ENCODE data around the gene RPL22. TPM values are rescaled to one million over a fixed set of nuclear protein-coding genes. Genes with fewer than 3 reads are reported as not detected.

The RPL22 gene
- total RNA-seq, 1 experiment from 2014 or later, result 309 TPM

GRCh38 chr1:6222636-6223035, 23.2 kb upstream of the RPL22 start:
- H3K36me3 ChIP-seq (ENCODE audit: control insufficient read depth, insufficient read depth, low read length), result peaks cover 10% of the 10 kb centered on the region; the same call in 1 of the 2 replicates
- H3K27me3 ChIP-seq (ENCODE audit: control insufficient read depth, insufficient read depth, low read length), result no peaks in the 10 kb centered on the region
- CTCF ChIA-PET, result no interaction called here
- in situ Hi-C loops (cut with HindIII; ENCODE audit: low pct_unique_long_range_greater_than_20kb, low sequenced_read_pairs) (no loop called here), intact Hi-C loops (cut with micrococcal nuclease; ENCODE audit: unreplicated experiment) (no loop called here)
- DNase-seq (ENCODE audit: low read depth, low spot score) (no peak), ATAC-seq (0 out of 2 replicates have a peak, but pooled peaks have one; percentile 19)
- H3K27ac ChIP-seq (ENCODE audit: low read length), result no peak overlapping the region; the same call in 1 of the 2 replicates
- no peak overlapping the region for H3K4me3 ChIP-seq (ENCODE audit: low read depth in 2 of 2, low read length in 2 of 2)
- H3K4me1 ChIP-seq (ENCODE audit: control insufficient read depth, insufficient read depth, low read length), result peaks cover 17% of the 10 kb centered on the region
- POLR2A ChIA-PET, result no interaction called here
- BruUV-seq (replicated peaks), result no TSS peak
- TF ChIP-seq TCF7L2 (IDR thresholded peaks at IDR 0.05; ENCODE audit: low read depth, low read length) (no peak), CTCF (IDR thresholded peaks at IDR 0.05) (no peak), POLR2AphosphoS5 (IDR thresholded peaks at IDR 0.05; ENCODE audit: low read depth, low read length) (no peak; the same call in 1 of the 2 replicates), SIN3A (IDR thresholded peaks at IDR 0.05; ENCODE audit: borderline replicate concordance, insufficient read depth, low read depth, low read length) (no peak), REST (IDR thresholded peaks at IDR 0.05; ENCODE audit: insufficient read depth in 1 of 2, low read depth in 2 of 2, low read length in 1 of 2) (no peak)
- no peaks in the 10 kb centered on the region for H3K9me3 ChIP-seq (ENCODE audit: control insufficient read depth, insufficient read depth, low read depth, low read length)

DNA sequence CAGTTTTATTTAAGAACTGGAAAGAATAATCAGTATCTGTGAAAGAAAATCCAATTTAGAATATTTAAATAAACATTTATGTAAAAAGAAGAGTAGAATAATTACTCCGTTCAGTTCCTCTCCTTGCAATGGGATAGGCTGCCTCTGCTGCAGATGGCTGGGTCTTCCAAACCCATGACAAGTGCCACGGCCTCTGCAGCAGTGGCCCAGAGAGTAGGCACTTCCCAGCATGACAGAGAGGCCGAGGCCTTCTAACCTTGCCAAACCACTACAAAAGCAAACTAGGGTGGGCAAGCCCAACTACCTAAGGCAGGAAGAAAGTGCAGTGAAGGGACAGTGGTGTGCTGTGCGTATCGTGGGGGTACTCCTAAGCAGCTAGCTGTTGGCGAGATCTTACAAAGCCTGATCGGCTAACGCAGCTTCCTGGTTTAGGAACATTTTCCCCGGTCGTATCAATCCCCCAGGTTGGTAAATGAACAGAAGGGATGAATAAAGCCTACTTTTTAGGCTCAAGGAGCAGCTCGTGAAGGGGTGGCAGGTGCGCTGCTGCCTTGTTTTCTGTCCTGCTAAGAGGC, 21.9 kb upstream of the RPL22 start:
- Histone ChIP-seq H3K27ac (ENCODE audit: low read length) (no peak overlapping the region), H3K27me3 (ENCODE audit: control insufficient read depth, insufficient read depth, low read length) (no peaks in the 10 kb centered on the region), H3K4me3 (ENCODE audit: low read depth in 2 of 2, low read length in 2 of 2) (no peak overlapping the region), H3K4me1 (ENCODE audit: control insufficient read depth, insufficient read depth, low read length) (peaks cover 14% of the 10 kb centered on the region), H3K36me3 (ENCODE audit: control insufficient read depth, insufficient read depth, low read length) (0 out of 2 replicates have a peak, but pooled peaks cover 6% of the 10 kb centered on the region), H3K9me3 (ENCODE audit: control insufficient read depth, insufficient read depth, low read depth, low read length) (no peaks in the 10 kb centered on the region)
- DNase-seq (ENCODE audit: low read depth, low spot score) (no peak), ATAC-seq (no peak)
- ChIA-PET CTCF (interaction anchor here (0.5 to 0.6 kb wide), 2 partner anchors 9 to 12 kb away, joined by 3 read pairs; no protein-coding TSS in a partner anchor), POLR2A (no interaction called here)
- TF ChIP-seq POLR2AphosphoS5 (IDR thresholded peaks at IDR 0.05; ENCODE audit: low read depth, low read length), result peak; percentile 58
- no peak for TF ChIP-seq SIN3A (IDR thresholded peaks at IDR 0.05; ENCODE audit: borderline replicate concordance, insufficient read depth, low read depth, low read length)
- no TSS peak for BruUV-seq (replicated peaks)
- in situ Hi-C loops (cut with HindIII; ENCODE audit: low pct_unique_long_range_greater_than_20kb, low sequenced_read_pairs) (no loop called here), intact Hi-C loops (cut with micrococcal nuclease; ENCODE audit: unreplicated experiment) (no loop called here)

DNA sequence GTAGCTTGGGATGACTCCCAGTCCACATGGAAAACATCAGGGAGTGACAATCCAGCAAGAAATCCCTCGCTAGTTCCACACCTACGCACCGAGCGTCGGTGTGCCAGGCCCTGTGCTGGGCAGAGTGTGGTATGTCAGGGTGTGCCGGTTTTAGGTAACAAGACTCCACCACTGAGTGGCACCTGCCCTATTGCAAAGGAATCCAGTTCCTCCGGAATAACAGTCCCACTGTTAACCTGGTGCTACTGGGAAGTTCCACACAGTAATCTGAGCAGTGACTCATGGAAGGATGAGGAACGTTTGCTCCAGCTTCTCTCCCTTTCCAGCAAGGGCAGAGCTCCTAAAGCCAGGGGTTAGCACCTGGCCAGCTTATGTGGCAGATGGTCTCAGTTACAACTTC, 20.8 kb upstream of the RPL22 start:
- CTCF ChIA-PET, result interaction anchor here (0.6 kb wide), 1 partner anchor 10 kb away, joined by 4 read pairs; no protein-coding TSS in a partner anchor
- ATAC-seq (0 out of 2 replicates have a peak, but pooled peaks have one; percentile 11), DNase-seq (ENCODE audit: low read depth, low spot score) (no peak)
- intact Hi-C loops (cut with micrococcal nuclease; ENCODE audit: unreplicated experiment) (no loop called here), in situ Hi-C loops (cut with HindIII; ENCODE audit: low pct_unique_long_range_greater_than_20kb, low sequenced_read_pairs) (no loop called here)
- Histone ChIP-seq H3K27ac (ENCODE audit: low read length) (0 out of 2 replicates have a peak overlapping the region, but pooled peaks have one; percentile 29), H3K4me1 (ENCODE audit: control insufficient read depth, insufficient read depth, low read length) (peaks cover 14% of the 10 kb centered on the region), H3K27me3 (ENCODE audit: control insufficient read depth, insufficient read depth, low read length) (no peaks in the 10 kb centered on the region), H3K4me3 (ENCODE audit: low read depth in 2 of 2, low read length in 2 of 2) (no peak overlapping the region), H3K9me3 (ENCODE audit: control insufficient read depth, insufficient read depth, low read depth, low read length) (no peaks in the 10 kb centered on the region), H3K36me3 (ENCODE audit: control insufficient read depth, insufficient read depth, low read length) (0 out of 2 replicates have a peak, but pooled peaks cover 6% of the 10 kb centered on the region)
- TF ChIP-seq POLR2AphosphoS5 (IDR thresholded peaks at IDR 0.05; ENCODE audit: low read depth, low read length) (no peak; the same call in 1 of the 2 replicates), REST (IDR thresholded peaks at IDR 0.05; ENCODE audit: insufficient read depth in 1 of 2, low read depth in 2 of 2, low read length in 1 of 2) (no peak), CTCF (IDR thresholded peaks at IDR 0.05) (no peak), SIN3A (IDR thresholded peaks at IDR 0.05; ENCODE audit: borderline replicate concordance, insufficient read depth, low read depth, low read length) (no peak), TCF7L2 (IDR thresholded peaks at IDR 0.05; ENCODE audit: low read depth, low read length) (no peak)
- POLR2A ChIA-PET, result no interaction called here
- no TSS peak for BruUV-seq (replicated peaks)

All from Panc1 (cell line).